ENCODE measurements around the gene RTN4.
A peak's percentile ranks its signal among the peaks of the same experiment; 100 is the strongest.
"Not testable (repeated sequence)": the region's sequence is repeated elsewhere in the genome, so short reads cannot be mapped to it uniquely, and the experiment has no call there.

The RTN4 gene, protein sequence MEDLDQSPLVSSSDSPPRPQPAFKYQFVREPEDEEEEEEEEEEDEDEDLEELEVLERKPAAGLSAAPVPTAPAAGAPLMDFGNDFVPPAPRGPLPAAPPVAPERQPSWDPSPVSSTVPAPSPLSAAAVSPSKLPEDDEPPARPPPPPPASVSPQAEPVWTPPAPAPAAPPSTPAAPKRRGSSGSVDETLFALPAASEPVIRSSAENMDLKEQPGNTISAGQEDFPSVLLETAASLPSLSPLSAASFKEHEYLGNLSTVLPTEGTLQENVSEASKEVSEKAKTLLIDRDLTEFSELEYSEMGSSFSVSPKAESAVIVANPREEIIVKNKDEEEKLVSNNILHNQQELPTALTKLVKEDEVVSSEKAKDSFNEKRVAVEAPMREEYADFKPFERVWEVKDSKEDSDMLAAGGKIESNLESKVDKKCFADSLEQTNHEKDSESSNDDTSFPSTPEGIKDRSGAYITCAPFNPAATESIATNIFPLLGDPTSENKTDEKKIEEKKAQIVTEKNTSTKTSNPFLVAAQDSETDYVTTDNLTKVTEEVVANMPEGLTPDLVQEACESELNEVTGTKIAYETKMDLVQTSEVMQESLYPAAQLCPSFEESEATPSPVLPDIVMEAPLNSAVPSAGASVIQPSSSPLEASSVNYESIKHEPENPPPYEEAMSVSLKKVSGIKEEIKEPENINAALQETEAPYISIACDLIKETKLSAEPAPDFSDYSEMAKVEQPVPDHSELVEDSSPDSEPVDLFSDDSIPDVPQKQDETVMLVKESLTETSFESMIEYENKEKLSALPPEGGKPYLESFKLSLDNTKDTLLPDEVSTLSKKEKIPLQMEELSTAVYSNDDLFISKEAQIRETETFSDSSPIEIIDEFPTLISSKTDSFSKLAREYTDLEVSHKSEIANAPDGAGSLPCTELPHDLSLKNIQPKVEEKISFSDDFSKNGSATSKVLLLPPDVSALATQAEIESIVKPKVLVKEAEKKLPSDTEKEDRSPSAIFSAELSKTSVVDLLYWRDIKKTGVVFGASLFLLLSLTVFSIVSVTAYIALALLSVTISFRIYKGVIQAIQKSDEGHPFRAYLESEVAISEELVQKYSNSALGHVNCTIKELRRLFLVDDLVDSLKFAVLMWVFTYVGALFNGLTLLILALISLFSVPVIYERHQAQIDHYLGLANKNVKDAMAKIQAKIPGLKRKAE

DNA sequence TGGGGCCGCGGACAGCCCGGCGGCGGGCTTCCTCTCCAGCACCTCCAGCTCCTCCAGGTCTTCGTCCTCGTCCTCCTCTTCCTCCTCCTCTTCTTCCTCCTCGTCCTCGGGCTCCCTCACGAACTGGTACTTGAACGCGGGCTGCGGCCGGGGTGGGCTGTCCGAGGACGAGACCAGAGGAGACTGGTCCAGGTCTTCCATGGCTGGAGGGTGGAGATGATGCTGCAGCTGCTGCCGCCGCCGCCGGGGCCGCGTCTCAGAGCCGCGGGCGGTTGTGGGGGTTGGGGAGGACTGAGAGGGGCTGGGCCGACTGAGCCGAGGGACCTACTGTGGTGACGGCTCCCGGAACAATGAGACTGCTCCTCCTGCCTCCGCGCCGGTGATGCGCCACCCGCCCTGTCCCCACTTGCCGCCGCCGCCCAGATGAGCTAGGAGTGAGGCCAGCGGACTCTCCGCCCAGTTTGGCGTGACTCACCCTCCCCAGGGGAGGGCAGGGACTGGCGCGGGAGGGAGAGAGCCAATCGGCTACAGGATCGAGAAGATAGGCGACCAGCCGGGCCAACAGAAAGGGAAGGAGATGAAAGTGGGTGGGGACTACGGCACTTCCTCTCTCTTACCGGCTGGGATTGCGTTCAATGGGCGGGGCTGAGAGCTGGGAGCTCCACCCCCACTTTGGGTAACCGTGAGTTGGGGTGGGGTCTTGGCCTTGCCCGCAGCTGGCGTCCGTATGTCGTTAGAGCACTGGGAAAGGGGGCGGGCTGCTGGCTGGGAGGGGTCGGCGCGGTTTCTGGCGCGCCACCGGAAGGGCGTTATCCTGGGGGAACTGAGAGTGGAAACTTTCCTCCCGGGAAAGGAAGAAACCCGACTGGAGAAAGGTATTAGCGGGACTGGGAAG, at the start of gene RTN4:
Gene RTN4 (minus strand): TSS at position 352 of the 895 bp plus-strand sequence. CDS start 151 bp downstream, at position 201.
- DNase-seq, result peak; percentile 100

DNA sequence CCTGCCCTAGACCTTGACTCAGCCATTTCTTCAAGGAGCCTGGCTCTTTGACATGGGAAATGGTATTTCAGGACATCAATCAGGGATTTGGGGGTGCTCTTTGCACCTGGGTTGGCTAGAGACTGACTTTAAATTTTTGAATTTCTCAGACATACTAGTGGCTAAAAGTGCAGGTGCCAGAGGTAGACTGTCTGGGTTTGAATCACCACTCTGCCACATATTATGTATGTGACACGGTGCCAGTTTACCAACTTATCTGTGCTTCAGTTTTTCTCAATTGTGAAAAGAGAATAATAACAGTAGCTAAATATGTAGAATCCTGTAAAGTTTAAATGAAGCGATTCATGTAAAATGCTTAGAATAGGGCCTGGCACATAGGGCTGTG, 49.2 kb upstream of the RTN4 start:
- DNase-seq, result no peak

DNA sequence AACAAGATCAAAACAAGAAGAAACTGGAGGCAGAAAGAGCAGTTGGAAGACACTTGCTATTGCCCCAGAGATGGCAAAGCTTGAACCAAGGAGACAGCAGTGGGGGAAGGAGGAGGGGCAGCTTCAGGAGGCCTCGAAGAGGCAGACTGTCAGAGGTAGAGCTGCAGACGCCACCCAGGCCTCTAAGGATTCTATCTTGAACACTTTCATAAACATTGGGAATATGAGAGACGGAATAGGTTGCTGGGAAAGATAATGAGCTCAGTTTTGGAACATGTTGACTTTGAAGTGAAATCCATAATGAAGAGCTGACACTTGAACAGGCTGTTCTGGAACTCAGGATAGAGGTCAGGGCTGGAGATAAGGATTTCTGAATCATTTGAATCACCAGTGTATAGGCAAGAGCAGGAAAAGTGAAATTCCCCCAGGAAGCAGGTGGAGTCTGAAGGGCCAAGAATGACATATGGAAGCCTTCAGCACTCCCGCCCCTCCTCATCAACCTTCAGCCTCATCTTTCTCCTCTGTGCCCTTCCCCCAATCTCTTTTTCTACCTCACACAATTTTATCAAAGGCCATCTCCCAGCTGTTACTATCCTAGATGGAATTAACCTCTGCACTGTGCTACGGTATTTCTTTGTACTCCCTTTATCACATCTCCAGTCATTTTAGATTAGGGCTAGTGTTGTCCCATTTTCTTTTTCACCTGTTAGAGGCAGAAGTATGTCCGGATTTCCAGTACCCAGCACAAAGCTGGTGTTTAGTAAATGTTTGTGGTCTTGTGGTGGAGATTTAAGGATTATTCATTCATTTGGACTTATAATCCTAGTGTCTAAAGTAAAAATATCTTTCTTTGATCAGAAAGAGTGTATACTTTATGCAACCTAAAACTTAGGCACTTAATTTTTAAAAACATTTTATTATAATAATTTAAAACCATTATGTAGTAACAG, 47.5 kb upstream of the RTN4 start:
- no peak for DNase-seq

DNA sequence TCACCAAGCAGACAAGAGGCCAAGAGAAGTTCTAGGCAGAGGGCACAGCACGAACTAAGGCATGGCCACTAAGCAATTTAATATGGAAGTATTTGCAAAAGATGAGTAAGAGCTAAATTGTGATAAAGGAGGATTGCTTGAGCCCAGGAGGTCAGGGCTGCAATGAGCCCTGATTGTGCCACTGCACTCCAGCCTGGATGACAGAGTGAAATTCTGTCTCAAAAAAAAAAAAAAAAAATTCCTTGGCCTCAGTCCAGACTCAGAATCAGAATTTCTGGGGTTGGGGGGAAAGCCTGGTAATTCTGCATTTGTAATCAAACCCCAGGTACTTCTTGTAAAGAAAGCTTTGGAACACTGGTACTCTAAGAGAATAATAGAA, 46.8 kb upstream of the RTN4 start:
- no peak for DNase-seq

DNA sequence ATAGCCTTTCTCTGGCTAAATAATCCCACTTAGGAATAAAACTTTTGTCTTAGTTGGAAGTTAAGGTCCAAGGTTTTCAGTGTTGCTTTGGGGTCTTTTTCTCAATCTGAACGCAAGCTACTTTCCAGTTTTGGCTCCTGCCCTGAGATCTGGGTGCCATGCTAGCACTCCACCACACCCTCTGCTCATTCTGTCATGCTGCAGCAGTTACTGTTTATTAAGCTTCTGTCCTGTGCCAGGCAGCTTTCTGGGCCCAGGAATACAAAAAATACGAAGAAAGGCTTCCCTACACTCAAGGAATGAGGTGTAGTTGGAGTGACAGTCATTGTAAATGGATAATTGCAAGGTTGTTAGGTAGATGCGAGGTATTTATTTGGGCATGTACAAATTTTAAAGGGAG, 46.3 kb upstream of the RTN4 start:
- DNase-seq, result no peak

DNA sequence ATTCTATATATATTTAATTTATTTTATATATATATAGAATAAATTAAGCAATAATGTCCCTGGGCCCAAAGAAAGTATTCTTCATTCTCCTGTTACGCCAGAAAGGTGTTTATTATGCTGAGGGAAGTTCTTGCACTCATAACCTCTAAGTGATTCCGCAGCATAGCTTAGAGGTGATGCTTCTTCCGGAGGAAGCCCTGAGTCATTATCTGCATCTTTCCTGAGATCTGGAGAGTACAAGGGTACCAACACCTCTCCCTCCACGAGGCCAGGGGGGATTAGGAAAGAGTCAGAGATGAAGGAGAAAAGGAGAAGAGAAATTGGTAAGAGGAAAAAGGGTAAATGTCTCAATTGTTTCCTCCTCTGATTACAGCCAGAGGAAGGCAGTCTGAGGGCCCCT, 43.1 kb upstream of the RTN4 start:
- peak; percentile 66 for DNase-seq

DNA sequence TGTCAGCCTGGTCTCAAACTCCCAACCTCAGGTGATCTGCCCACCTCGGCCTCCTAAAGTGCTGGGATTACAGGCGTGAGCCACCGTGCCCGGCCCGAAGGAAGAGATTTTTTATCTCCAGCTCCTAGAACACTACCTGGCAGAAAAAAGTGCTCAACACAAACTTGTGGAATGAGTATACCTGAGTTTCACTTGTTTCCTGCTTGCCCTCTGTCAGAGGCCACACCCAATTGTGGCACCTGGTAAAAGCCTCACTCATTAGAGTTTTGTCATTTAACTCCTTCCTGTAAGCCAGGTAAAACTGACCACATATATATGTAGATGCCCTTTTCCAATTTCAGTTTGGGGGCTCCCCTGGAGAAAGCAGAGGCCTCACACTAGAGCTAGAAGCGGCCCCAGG, 42.2 kb upstream of the RTN4 start:
- no peak for DNase-seq

DNA sequence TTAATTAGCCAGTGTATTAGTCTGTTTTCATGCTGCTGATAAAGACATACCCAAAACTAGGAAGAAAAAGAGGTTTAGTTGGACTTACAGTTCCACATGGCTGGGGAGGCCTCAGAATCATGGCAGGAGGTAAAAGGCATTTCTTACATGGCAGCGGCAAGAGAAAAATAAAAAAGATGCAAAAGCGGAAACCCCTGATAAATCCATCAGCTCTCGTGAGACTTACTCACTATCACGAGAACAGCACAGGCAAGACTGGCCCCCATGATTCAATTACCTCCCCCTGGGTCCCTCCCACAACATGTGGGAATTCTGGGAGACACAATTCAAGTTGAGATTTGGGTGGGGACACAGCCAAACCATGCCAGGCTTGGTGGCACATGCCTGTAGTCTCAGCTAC, 41.4 kb upstream of the RTN4 start:
- DNase-seq, result not testable (repeated sequence)

DNA sequence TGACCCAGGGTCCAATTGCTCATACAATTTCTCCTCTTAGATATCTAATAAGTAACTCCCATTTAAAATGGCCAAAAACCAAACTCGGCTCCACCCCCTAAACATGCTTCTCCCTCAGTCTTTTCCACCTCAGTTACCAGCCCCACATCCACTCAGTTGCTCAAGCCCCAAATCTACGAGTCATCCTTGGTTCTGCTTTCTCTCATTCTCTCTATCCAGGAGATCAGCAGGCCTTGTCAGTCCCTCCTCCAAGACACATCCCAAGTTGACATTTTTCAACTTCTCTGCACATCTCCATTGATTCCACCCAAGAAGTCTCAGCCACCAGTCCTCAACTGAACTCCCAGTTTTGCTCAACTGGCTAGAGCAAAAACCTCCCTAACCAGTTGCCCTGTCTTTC, 40.5 kb upstream of the RTN4 start:
- peak; percentile 69 for DNase-seq

DNA sequence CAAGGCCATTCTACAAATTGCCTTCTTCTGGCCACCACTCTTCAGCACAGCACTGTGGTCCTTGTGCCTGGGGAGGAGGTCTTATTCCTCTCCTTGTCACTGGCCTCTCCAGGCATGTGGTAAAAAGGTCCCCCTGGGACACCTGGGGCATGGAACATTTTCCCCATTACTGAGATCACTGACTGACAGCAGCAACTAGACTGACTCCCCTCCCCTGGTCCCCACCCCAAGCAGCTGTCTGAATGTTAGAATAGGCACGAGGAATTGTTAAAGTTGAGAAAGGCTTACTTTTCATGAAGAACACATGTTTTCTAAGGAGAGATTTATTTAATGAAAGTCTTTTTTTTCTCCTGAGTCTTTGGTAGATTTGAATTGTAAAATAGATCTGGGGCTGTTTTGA, 39.5 kb upstream of the RTN4 start:
- no peak for DNase-seq

DNA sequence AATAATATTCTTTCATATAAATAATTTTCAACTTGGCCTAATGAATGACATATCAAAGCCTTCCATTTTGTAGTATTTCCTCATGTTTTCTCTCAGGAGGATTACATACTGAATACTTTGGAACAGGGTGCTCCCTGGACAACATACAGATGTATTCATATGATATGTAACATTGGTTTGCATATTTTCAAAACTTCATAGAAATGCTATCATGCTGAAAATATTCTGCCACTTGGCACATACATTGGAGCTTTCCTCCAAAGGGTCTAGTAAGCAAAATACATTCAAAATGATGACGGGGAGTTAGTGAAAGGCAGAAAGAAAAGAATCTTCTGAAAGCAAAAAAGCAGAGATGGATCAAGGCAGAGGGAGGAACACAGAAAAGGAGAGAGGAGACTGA, 38.1 kb upstream of the RTN4 start:
- peak; percentile 79 for DNase-seq

DNA sequence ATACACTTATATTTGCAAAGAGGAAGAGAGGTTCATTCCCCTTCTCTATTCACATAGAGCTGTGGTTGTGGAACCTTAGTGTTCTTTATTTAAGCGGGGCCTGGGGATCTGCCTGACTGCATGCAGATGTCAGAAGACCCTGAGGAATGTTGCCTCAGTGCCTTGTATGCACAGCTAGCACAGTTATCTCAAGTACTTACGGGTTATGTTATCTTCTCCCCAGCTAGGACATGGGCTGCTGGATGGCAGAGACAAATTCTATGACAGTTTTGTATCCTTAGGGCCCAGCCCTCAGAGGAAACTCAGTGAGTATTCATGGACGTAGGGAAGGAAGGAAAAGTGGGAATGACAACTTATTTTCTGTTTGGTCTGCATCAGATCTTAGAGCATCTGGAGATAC, 37.7 kb upstream of the RTN4 start:
- no peak for DNase-seq

DNA sequence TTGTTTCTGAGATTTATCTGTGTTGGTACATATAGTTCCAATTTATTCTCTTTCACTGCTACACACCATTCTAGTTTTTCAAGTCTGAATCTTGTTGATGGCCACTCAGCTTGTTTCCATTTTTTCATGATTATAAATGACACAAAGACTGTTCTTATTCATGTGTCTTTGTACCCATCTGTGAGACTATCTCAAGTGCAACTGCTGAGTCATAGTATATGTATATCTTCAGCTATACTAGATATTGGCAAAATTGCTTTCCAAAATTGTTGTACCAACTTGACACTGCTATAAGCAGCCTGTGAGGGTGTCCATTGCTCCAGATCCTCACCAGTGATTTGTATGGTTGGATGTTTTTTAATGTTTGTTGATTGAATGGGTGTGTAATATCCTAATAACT, 37.2 kb upstream of the RTN4 start:
- DNase-seq, result no peak

DNA sequence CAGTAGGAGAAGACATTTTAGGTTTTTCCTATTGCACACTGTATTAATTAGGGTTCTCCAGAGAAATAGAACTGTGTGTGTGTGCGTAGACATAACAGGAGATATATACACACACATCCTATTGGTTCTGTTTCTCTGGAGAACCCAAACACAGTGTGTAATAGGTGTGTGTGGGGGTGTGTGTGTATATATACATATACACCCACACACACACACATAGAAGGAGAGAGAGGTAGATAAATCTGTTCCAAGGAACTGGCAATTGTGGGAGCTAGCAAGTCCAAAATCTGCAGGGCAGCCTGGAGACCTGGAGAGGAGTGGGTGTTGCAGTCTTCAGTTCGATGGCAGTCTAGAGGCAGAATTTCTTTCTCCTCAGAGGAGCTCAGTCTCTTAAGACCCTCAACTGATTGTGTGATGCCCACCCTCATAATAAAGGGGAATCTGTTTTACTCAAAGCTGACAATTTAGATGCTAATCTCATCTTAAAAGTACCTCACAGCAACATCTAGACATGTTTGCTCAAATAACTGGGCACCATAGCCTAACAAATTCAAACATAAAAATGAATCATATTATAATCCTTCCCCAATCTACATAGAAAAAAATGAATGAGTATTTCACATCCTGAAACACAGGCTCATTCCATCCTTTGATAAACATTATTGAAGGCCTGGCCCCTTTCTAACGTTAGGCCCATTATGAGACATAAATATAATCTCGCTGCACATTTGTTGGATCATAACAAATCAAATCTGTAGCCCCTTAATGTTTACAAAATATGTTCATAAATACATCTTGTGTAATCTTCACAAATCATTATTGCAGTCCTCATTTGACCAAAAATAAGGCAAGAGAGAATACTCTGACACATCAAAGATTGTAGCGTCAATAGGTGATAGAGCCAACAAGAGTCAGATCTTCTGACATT, 35.1 kb upstream of the RTN4 start:
- no peak for DNase-seq

DNA sequence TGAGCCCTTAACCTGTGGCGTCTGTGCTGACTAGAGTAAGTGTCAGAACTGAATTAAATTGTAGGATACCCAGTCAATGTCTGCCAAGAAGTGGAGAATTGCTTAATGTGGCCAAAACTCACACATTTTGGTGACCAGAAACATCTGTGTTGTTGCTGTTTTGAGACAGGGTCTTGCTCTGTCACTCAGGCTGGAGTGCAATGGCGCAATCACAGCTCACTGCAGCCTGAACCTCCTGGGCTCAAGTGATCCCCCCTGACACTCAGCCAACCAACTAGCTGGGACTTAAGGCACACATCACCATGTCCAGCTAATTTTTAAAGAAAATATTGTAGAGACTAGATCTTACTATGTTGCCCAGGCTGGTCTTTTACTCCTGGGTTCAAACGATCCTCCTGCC, 34.4 kb upstream of the RTN4 start:
- DNase-seq, result no peak

DNA sequence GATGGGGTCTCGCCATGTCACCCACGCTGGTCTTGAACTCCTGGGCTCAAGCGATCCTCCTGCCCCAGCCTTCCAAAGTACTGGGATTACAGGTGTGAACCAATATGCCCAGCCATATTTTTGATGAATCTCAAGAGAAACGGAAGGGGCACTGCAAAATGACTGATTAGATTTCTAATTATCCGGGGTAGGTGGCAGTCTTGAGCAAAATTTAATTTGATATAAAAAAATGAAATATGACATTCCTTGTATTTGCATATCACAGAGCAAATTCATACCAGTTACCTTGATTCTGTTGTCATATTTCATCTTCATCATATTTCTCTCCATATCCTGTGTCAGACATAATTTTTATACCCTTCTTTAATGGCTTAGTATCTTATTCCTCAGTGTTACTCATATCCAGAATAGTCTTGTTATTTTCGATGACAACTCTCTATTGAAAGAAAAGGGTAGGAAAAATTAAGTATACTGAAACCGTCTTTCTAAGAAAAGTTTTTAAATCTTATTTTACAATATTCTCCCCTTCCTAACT, 30.0 kb upstream of the RTN4 start:
- DNase-seq, result no peak

DNA sequence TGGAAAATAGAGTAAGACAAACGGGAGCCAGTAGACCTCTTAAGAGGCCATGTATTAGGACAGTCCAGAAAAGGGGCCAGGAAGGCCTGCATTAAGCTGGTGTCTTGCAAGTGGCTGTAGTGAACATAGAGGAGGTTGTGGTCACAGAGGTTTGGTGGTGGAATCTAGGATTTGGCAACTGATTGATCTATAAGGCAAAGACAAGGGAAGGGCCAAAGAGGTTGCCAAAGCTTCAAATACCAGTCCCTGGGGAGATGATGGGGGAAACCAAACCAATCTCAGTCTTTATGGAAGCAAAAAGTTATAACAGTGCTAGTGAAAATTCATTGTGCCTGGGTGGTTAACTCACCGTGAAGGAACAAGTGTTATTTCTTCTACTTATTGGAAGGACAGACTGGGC, 28.7 kb upstream of the RTN4 start:
- no peak for DNase-seq

DNA sequence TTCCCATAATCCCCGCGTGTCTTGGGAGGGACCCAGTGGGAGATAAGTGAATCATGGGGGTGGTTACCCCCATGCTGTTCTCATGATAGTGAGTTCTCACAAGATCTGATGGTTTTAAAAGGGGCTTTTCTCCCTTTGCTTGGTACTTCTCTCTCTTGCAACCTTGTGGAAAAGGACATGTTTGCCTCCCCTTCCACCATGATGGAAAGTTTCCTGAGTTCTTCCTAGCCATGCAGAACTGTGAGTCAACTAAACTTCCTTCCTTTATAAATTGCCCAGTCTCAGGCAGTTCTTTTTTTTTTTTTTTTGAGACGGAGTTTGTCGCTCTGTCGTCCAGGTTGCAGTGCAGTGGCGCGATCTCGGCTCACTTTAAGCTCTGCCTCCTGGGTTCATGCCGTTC, 26.5 kb upstream of the RTN4 start:
- no peak for DNase-seq

DNA sequence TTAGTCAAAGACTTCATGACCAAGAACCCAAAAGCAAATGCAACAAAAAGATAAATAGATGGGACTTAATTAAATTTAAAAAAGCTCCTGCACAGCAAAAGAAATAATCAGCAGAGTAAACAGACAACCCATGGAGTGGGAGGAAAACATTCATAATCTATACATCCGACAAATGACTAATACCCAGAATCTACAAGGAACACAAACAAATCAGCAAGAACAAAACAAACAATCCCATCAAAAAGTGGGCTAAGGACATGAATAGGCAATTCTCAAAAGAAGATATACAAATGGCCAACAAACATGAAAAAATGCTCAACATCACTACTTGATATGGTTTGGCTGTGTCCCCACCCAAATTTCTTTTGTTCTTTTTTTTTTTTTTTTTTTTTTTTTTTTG, 25.8 kb upstream of the RTN4 start:
- DNase-seq, result not testable (repeated sequence)
